ENCODE data around the gene HK2.
"Not testable (repeated sequence)": the region's sequence is repeated elsewhere in the genome, so short reads cannot be mapped to it uniquely, and the experiment has no call there.

DNA sequence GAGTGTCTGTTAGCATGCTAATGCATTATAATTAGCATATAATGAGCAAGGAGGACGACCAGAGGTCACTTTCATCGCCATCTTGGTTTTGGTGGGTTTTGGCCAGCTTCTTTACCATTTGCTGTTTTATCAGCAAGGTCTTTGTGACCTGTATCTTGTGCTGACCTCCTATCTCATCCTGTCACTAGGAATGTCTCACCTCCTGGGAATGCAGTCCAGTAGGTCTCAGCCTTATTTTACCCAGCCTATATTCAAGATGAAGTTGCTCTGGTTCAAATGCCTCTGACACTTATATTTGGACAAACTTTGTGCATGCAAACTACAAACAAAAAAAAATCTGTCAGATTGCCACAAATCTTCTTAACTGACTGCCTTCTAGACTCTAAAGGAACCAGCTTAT is 66.3 kb downstream of the HK2 start:
- not testable (repeated sequence) for TF ChIP-seq CTCF, POLR2A (IDR thresholded peaks at IDR 0.05)

All from right lobe of liver (tissue), 4 donors.